IMR-90 (cell line): ENCODE measurements around the gene PAX8.

ENCODE experiments used
- BHLHE40 ChIP-seq: fragments of 150-350 bp; IDR thresholded peaks from 2 replicates; pipeline ENCODE4 v1.6.1; 2016; ENCODE audit warnings: mild to moderate bottlenecking, low read depth, low read length
- CEBPB ChIP-seq: IDR thresholded peaks from 2 replicates; pipeline ENCODE4 v1.6.1; 2012; ENCODE audit warnings: low read depth, low read length, improper control_type of control experiment
- CTCF ChIP-seq: conservative IDR thresholded peaks from 2 replicates; pipeline ENCODE4 v1.5.1; 2012; ENCODE audit warnings: mild to moderate bottlenecking, low read depth, low read length, improper control_type of control experiment
- MAFK ChIP-seq: IDR thresholded peaks from 2 replicates; pipeline ENCODE4 v1.6.1; 2012; ENCODE audit warnings: low read depth, low read length, improper control_type of control experiment
- MAZ ChIP-seq: IDR thresholded peaks from 2 replicates; pipeline ENCODE4 v1.6.1; 2012; ENCODE audit warnings: low read depth, mild to moderate bottlenecking, low read length, improper control_type of control experiment, moderate library complexity, borderline replicate concordance
- MXI1 ChIP-seq: IDR thresholded peaks from 2 replicates; pipeline ENCODE4 v1.6.1; 2012; ENCODE audit warnings: low read depth, mild to moderate bottlenecking, low read length, moderate library complexity, borderline replicate concordance
- POLR2A ChIP-seq: IDR thresholded peaks from 2 replicates; pipeline ENCODE4 v1.6.1; 2012; ENCODE audit warnings: mild to moderate bottlenecking, low read depth, low read length
- RAD21 ChIP-seq: IDR thresholded peaks from 2 replicates; pipeline ENCODE4 v1.6.1; 2012; ENCODE audit warnings: low read length, improper control_type of control experiment
- RCOR1 ChIP-seq: IDR thresholded peaks from 2 replicates; pipeline ENCODE4 v1.6.1; 2012; ENCODE audit warnings: mild to moderate bottlenecking, low read length, improper control_type of control experiment; ENCODE audit not compliant: insufficient replicate concordance
- SMC3 ChIP-seq: fragments of 150-350 bp; IDR thresholded peaks from 2 replicates; pipeline ENCODE4 v1.6.1; 2016; ENCODE audit warnings: low read depth, mild to moderate bottlenecking, antibody characterized with exemption, low read length, moderate library complexity
- TF ChIP-seq, protein P1 (sequence below): fragments of 150-350 bp; IDR thresholded peaks from 2 replicates; pipeline ENCODE4 v1.6.1; 2017; ENCODE audit warnings: mild to moderate bottlenecking, antibody characterized with exemption, low read length, low read depth
- TF ChIP-seq, protein P2 (sequence below): fragments of 150-350 bp; IDR thresholded peaks from 2 replicates; pipeline ENCODE4 v1.6.1; 2016; ENCODE audit warnings: low read depth, mild to moderate bottlenecking, low read length, moderate library complexity, borderline replicate concordance

DNA sequence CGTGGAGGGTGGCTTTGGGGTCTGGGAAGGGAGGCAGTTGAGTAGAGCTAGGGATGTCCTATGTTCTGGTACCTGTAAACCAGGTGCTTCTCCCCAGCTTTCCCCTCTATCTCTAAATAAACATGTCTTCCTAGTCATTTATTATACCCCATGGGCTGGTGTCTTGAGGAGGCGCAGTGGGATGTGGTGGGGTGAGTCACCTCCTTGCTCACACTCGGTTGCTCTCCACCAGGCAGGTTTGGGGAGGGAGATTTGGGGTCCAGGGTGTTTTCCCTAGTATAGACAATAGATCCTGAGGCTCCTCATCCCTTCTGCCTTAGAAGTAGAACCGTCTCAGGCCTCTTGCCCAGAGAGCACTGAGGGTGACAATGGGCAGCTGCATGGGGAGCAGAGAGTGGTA, 99.8 kb downstream of the PAX8 start:
- no peak for TF ChIP-seq CTCF
- TF ChIP-seq POLR2A, result no peak
- TF ChIP-seq, protein P1, sequence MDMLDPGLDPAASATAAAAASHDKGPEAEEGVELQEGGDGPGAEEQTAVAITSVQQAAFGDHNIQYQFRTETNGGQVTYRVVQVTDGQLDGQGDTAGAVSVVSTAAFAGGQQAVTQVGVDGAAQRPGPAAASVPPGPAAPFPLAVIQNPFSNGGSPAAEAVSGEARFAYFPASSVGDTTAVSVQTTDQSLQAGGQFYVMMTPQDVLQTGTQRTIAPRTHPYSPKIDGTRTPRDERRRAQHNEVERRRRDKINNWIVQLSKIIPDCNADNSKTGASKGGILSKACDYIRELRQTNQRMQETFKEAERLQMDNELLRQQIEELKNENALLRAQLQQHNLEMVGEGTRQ, result no peak
- TF ChIP-seq, protein P2, sequence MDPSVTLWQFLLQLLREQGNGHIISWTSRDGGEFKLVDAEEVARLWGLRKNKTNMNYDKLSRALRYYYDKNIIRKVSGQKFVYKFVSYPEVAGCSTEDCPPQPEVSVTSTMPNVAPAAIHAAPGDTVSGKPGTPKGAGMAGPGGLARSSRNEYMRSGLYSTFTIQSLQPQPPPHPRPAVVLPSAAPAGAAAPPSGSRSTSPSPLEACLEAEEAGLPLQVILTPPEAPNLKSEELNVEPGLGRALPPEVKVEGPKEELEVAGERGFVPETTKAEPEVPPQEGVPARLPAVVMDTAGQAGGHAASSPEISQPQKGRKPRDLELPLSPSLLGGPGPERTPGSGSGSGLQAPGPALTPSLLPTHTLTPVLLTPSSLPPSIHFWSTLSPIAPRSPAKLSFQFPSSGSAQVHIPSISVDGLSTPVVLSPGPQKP, result no peak
- no peak for TF ChIP-seq RAD21
- TF ChIP-seq CEBPB, result no peak
- no peak for TF ChIP-seq MAZ
- TF ChIP-seq RCOR1, result no peak
- no peak for TF ChIP-seq MXI1
- TF ChIP-seq MAFK, result no peak
- no peak for TF ChIP-seq BHLHE40
- TF ChIP-seq SMC3, result no peak
